ENCODE results near the gene LIN28B. TPM values are rescaled to one million over a fixed set of nuclear protein-coding genes. Genes with fewer than 3 reads are reported as not detected.

LIN28B gene
- total and polyA plus RNA-seq, 4 donors, result 0.12 to 0.14 TPM; not detected in 2

- ATAC-seq (ENCODE audit: insufficient read depth, low FRiP score), result no peak
- TF ChIP-seq, protein P1, sequence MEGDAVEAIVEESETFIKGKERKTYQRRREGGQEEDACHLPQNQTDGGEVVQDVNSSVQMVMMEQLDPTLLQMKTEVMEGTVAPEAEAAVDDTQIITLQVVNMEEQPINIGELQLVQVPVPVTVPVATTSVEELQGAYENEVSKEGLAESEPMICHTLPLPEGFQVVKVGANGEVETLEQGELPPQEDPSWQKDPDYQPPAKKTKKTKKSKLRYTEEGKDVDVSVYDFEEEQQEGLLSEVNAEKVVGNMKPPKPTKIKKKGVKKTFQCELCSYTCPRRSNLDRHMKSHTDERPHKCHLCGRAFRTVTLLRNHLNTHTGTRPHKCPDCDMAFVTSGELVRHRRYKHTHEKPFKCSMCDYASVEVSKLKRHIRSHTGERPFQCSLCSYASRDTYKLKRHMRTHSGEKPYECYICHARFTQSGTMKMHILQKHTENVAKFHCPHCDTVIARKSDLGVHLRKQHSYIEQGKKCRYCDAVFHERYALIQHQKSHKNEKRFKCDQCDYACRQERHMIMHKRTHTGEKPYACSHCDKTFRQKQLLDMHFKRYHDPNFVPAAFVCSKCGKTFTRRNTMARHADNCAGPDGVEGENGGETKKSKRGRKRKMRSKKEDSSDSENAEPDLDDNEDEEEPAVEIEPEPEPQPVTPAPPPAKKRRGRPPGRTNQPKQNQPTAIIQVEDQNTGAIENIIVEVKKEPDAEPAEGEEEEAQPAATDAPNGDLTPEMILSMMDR (IDR thresholded peaks at IDR 0.05; ENCODE audit: control extremely low read depth, extremely low read depth), result no peak
- no peak for DNase-seq
- Histone ChIP-seq H3K9me3 (ENCODE audit: control insufficient read depth in 4 of 4, insufficient read depth in 3 of 4, low read length in 3 of 4) (peaks cover 0 to 3% (median 0%) of the 10 kb centered on the region in 4 donors), H3K27me3 (ENCODE audit: control insufficient read depth in 3 of 3, insufficient read depth in 3 of 3, low read length in 2 of 3) (no peaks in the 10 kb centered on the region), H3K9ac (ENCODE audit: insufficient read depth in 1 of 2, low read length in 2 of 2) (no peak overlapping the region), H3K36me3 (ENCODE audit: control insufficient read depth in 4 of 4, insufficient read depth in 4 of 4, low read length in 4 of 4) (no peaks in the 10 kb centered on the region), H3K4me1 (ENCODE audit: control insufficient read depth in 5 of 5, insufficient read depth in 5 of 5, low read length in 5 of 5) (no peaks in the 10 kb centered on the region), H3K27ac (ENCODE audit: low read depth in 1 of 2, low read length in 1 of 2) (no peak overlapping the region), H3K4me3 (no peak overlapping the region)
- 58 to 67% methylated on average over 1 of the region's 1 CpG for WGBS, 2 donors
Measured at GRCh38 chr6:104921896-104922295, 35.0 kb upstream of the LIN28B start.

DNA sequence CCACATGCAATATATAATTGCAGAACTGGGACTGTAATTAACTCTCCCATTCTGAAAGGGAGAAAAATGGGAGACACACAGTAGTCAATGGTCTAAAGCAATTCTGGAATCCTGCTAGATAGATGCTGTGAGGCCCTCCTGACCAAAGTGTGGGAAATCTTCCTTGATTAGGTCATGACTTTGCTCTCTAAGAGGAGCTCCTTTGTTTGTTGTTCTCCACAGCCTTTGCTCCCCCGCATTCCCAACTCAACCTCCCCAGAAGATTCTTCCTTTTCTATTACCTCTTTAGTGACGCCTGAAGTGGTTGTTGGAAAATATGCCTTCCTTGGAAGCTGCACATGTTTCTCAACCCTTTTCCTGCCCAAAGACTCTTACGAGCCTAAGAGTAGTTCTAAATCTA lies 28.8 kb upstream of the LIN28B start:
- H3K27me3 ChIP-seq (ENCODE audit: control insufficient read depth in 3 of 3, insufficient read depth in 3 of 3, low read length in 2 of 3), result no peaks in the 10 kb centered on the region
- no peaks in the 10 kb centered on the region for H3K36me3 ChIP-seq (ENCODE audit: control insufficient read depth in 4 of 4, insufficient read depth in 4 of 4, low read length in 4 of 4)
- 71 to 81% methylated on average over 3 of the region's 3 CpGs for WGBS, 2 donors
- no peak overlapping the region for H3K4me3 ChIP-seq
- TF ChIP-seq, protein P1 (IDR thresholded peaks at IDR 0.05; ENCODE audit: control extremely low read depth, extremely low read depth), result no peak
- H3K27ac ChIP-seq (ENCODE audit: low read depth in 1 of 2, low read length in 1 of 2), result no peak overlapping the region
- H3K4me1 ChIP-seq (ENCODE audit: control insufficient read depth in 5 of 5, insufficient read depth in 5 of 5, low read length in 5 of 5), result no peaks in the 10 kb centered on the region
- no peaks in the 10 kb centered on the region for H3K9me3 ChIP-seq (ENCODE audit: control insufficient read depth in 4 of 4, insufficient read depth in 3 of 4, low read length in 3 of 4)
- ATAC-seq (ENCODE audit: insufficient read depth, low FRiP score), result no peak
- DNase-seq, result no peak
- H3K9ac ChIP-seq (ENCODE audit: insufficient read depth in 1 of 2, low read length in 2 of 2), result no peak overlapping the region

- H3K27ac ChIP-seq (ENCODE audit: low read depth in 1 of 2, low read length in 1 of 2), result no peak overlapping the region
- ATAC-seq (ENCODE audit: insufficient read depth, low FRiP score), result no peak
- H3K27me3 ChIP-seq (ENCODE audit: control insufficient read depth in 3 of 3, insufficient read depth in 3 of 3, low read length in 2 of 3), result peaks cover 0 to 3% (median 2%) of the 10 kb centered on the region in 3 donors
- TF ChIP-seq, protein P1 (IDR thresholded peaks at IDR 0.05; ENCODE audit: control extremely low read depth, extremely low read depth), result no peak
- no peak overlapping the region for H3K9ac ChIP-seq (ENCODE audit: insufficient read depth in 1 of 2, low read length in 2 of 2)
- H3K36me3 ChIP-seq (ENCODE audit: control insufficient read depth in 4 of 4, insufficient read depth in 4 of 4, low read length in 4 of 4), result no peaks in the 10 kb centered on the region
- no peak for DNase-seq
- no peaks in the 10 kb centered on the region for H3K9me3 ChIP-seq (ENCODE audit: control insufficient read depth in 4 of 4, insufficient read depth in 3 of 4, low read length in 3 of 4)
- WGBS, 2 donors, result 59 to 76% methylated on average over 5 of the region's 5 CpGs
- no peak overlapping the region for H3K4me3 ChIP-seq
- no peaks in the 10 kb centered on the region for H3K4me1 ChIP-seq (ENCODE audit: control insufficient read depth in 5 of 5, insufficient read depth in 5 of 5, low read length in 5 of 5)
Measured at GRCh38 chr6:104929353-104929752, 27.6 kb upstream of the LIN28B start.

DNA sequence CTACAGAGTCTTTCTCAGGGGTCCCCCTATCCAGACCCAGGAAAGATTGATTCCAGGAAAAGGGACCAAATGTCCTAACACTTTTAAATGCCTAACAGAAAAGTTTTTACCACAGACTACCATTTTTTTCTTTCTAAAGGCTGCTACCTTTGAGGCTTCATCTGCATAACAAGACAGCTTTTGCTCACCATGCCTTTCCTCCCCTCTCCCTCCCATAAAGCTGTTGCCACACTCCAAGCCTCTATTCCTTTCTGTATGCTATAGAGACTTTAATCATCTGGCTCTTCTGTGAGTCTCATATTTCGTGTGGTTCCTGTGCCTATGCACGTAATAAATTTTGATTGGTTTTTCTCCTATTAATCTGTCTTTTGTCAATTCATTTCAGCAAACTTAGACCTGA lies 26.0 kb upstream of the LIN28B start:
- H3K9ac ChIP-seq (ENCODE audit: insufficient read depth in 1 of 2, low read length in 2 of 2), result no peak overlapping the region
- no peaks in the 10 kb centered on the region for H3K4me1 ChIP-seq (ENCODE audit: control insufficient read depth in 5 of 5, insufficient read depth in 5 of 5, low read length in 5 of 5)
- TF ChIP-seq, protein P1 (IDR thresholded peaks at IDR 0.05; ENCODE audit: control extremely low read depth, extremely low read depth), result no peak
- no peak overlapping the region for H3K27ac ChIP-seq (ENCODE audit: low read depth in 1 of 2, low read length in 1 of 2)
- H3K9me3 ChIP-seq (ENCODE audit: control insufficient read depth in 4 of 4, insufficient read depth in 3 of 4, low read length in 3 of 4), result no peaks in the 10 kb centered on the region
- no peak overlapping the region for H3K4me3 ChIP-seq
- 77 to 87% methylated on average over 2 of the region's 2 CpGs for WGBS, 2 donors
- peaks cover 0 to 4% (median 2%) of the 10 kb centered on the region in 3 donors for H3K27me3 ChIP-seq (ENCODE audit: control insufficient read depth in 3 of 3, insufficient read depth in 3 of 3, low read length in 2 of 3)
- ATAC-seq (ENCODE audit: insufficient read depth, low FRiP score) (no peak), DNase-seq (no peak)
- H3K36me3 ChIP-seq (ENCODE audit: control insufficient read depth in 4 of 4, insufficient read depth in 4 of 4, low read length in 4 of 4), result no peaks in the 10 kb centered on the region

All from lung (tissue), 12 donors.